ENCODE data around the gene COPB2.

DNA sequence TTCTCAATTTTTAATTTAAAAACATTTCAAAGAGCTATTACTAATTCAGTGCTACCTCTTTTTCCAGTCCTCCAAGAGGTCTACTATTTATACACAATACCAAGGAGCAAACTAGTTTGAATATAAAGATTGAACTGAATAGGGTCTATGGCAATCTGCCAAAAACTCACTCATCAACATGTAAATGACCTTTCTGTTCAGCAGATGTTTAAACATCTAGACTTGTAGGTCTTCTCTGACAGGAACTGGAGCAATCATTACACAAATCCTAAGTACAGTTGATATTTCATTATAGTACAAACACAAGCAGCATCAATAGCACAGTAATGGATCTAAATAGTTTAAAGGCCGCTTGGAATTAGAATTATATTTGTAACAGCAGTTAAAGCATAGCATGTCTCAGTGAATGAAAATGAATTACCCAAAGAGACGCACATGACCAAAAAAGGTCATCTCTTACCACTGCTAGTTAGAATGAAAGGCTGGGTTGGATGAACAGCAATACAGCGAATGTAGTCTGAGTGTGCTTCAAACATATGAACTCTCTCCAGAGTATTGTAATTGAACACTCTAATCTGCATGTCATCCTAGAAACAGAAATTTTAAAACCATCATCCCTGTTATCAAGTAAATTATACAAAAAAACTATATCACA is 10.7 kb downstream of the COPB2 start:
- no peak for TF ChIP-seq ZNF274 (IDR thresholded peaks at IDR 0.05; ENCODE audit: low read depth, low read length)
- no peak for TF ChIP-seq SUZ12 (IDR thresholded peaks at IDR 0.05; ENCODE audit: extremely low read depth, insufficient read depth, insufficient read length)

Measured in NT2/D1 (cell line).